Lung (tissue), 12 donors: Measurements from ENCODE around the gene NME3. TPM values are rescaled to one million over a fixed set of nuclear protein-coding genes. Genes with fewer than 3 reads are reported as not detected.

Experiments used
- ATAC-seq: fragments of 200-7000 bp; cut with Tn5 transposase; one replicate; pipeline ENCODE4 v1.9.1; 2020; ENCODE audit warnings: moderate number of reproducible peaks; ENCODE audit not compliant: insufficient read depth, low FRiP score
- DNase-seq, 3 donors: peaks; one replicate each; pipeline ENCODE4 v3.0.0-alpha.2; 2013 to 2017
- H3K27ac ChIP-seq, 2 donors: one replicate each; pipeline ENCODE4 v1.5.1; 2013; ENCODE audit warnings: mild to moderate bottlenecking in 2 of 2, moderate library complexity in 2 of 2, control low read depth in 1 of 2, inconsistent platforms in 1 of 2, low read depth in 1 of 2, low read length in 1 of 2
- H3K27me3 ChIP-seq, 3 donors: one replicate each; pipeline ENCODE4 v1.5.1; 2013; ENCODE audit warnings: low read length in 2 of 3; ENCODE audit not compliant: control insufficient read depth in 3 of 3, insufficient read depth in 3 of 3
- H3K36me3 ChIP-seq, 4 donors: one replicate each; pipeline ENCODE4 v1.5.1; 2013; ENCODE audit warnings: low read length in 4 of 4, mild to moderate bottlenecking in 1 of 4, moderate library complexity in 1 of 4; ENCODE audit not compliant: control insufficient read depth in 4 of 4, insufficient read depth in 4 of 4
- H3K4me1 ChIP-seq, 5 donors: one replicate each; pipeline ENCODE4 v1.5.1; 2013; ENCODE audit warnings: low read length in 5 of 5, mild to moderate bottlenecking in 2 of 5, moderate library complexity in 1 of 5; ENCODE audit not compliant: control insufficient read depth in 5 of 5, insufficient read depth in 5 of 5
- H3K4me3 ChIP-seq: one replicate; pipeline ENCODE4 v1.5.1; 2013; ENCODE audit warnings: mild to moderate bottlenecking, control low read depth, moderate library complexity
- H3K9ac ChIP-seq, 2 donors: one replicate each; pipeline ENCODE4 v1.5.1; 2013; ENCODE audit warnings: low read length in 2 of 2, control low read depth in 1 of 2; ENCODE audit not compliant: insufficient read depth in 1 of 2
- H3K9me3 ChIP-seq, 4 donors: one replicate each; pipeline ENCODE4 v1.5.1; 2013; ENCODE audit warnings: low read length in 3 of 4, mild to moderate bottlenecking in 1 of 4, moderate library complexity in 1 of 4; ENCODE audit not compliant: control insufficient read depth in 4 of 4, insufficient read depth in 3 of 4
- CTCF ChIP-seq: IDR thresholded peaks from 2 replicates; pipeline ENCODE4 v1.5.1; 2012; ENCODE audit warnings: mild to moderate bottlenecking; ENCODE audit errors: control extremely low read depth, extremely low read depth
- WGBS, 2 donors: extraction: QIAGEN DNeasy Blood & Tissue Kit; methylation state at CpG; one replicate each; pipeline ENCODE4 v1.1.7; 2013; 5-methylcytosine and 5-hydroxymethylcytosine counted together
- polyA plus RNA-seq, 2 donors: library from polyadenylated mRNA; stranded (reverse); fragments of 200-250 nt; gene quantifications; one replicate each; pipeline ENCODE4 v1.2.1, GENCODE V29; 2013
- total RNA-seq, 2 donors: library from RNA; depleted of rRNA in 1 of 2; stranded (reverse); fragments of >200 nt in 1 of 2; gene quantifications; one replicate each; pipeline ENCODE4 v1.2.1, GENCODE V29; 2014 to 2021
- donor health status: control.
- donor health status: control.
- donor health status: Bipolar disorder and iron deficiency.
- donor health status: healthy.
- donor health status: DM: yes; HTN: yes; CAD: no.

NME3 gene
- total and polyA plus RNA-seq, 4 donors, result 25.1 to 197 (median 66.9) TPM

GRCh38 chr16:1776991-1777374, 5.6 kb upstream of the NME3 start:
- peaks cover 4 to 41% (median 14%) of the 10 kb centered on the region in 4 donors for H3K36me3 ChIP-seq
- no peak overlapping the region for H3K4me3 ChIP-seq
- ATAC-seq (no peak), DNase-seq (no peak)
- H3K9me3 ChIP-seq, result no peaks in the 10 kb centered on the region
- 90 to 91% methylated on average over 22 of the region's 22 CpGs for WGBS, 2 donors
- no peaks in the 10 kb centered on the region for H3K27me3 ChIP-seq
- no peak overlapping the region for H3K9ac ChIP-seq
- no peak for TF ChIP-seq CTCF
- H3K4me1 ChIP-seq, result peaks cover 0 to 27% (median 3%) of the 10 kb centered on the region in 5 donors
- no peak overlapping the region for H3K27ac ChIP-seq

DNA sequence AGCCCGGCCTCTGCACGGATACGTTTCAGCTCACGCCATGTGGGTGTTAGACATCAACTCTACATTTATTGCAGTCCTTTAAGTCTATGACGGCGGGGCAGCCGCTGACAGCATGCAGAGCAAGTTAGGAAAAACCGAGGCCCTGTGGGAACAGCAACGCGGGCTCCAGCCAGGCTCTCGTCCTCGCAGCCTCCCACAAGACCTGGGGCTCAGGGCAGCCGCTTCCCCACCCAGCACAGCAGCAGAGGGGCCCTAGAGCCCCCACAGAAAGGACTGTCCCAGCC, 5.3 kb upstream of the NME3 start:
- Histone ChIP-seq H3K36me3 (peaks cover 4 to 41% (median 14%) of the 10 kb centered on the region in 4 donors), H3K4me1 (peaks cover 0 to 28% (median 3%) of the 10 kb centered on the region in 5 donors), H3K27ac (no peak overlapping the region), H3K27me3 (no peaks in the 10 kb centered on the region), H3K4me3 (no peak overlapping the region), H3K9ac (no peak overlapping the region), H3K9me3 (no peaks in the 10 kb centered on the region)
- no peak for TF ChIP-seq CTCF
- ATAC-seq (no peak), DNase-seq (no peak)
- 90 to 93% methylated on average over 13 of the region's 13 CpGs for WGBS, 2 donors

DNA sequence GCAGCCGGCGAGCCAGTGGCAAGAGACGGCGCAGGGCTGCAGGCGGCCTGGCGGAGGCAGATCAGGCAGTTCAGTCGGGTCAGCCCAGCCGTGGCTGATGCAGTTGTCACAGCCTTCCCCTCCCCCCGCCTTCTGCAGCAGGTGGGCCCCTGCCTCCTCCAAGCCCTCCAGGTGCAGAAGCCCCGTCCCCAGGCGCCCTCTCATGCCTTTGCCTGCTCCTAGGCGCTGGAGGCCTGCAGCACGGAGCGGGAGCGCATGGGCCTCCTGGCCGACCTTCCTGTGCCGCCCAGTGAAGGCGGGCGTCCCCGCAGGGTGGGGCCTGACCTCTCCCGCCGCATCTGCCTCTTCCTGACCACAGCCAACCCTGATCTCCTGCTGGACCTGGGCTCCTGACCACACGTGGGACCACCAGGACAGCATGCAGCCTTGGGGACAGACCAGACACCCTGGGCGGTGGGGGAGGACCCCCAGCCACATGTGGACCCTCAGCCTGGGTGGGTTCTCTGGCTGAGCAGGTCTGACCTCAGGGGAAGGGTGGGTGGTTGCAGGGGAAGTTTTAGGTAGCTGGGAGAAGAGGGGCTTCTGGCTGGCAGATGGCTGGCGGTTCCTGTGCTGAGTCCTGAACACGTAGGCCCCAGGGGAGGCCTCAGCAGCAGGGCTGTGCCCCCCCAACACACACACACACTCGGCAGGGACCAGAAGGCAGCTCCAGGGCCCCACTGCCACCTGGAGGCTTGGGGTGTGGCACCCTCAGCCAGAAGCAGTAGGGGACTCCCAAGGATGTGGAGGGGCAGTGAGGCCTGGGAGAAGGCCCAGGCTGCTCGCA, 4.7 kb upstream of the NME3 start:
- TF ChIP-seq CTCF, result no peak
- Histone ChIP-seq H3K4me3 (no peak overlapping the region), H3K27ac (no peak overlapping the region), H3K36me3 (peaks cover 4 to 41% (median 14%) of the 10 kb centered on the region in 4 donors), H3K4me1 (peaks cover 0 to 23% (median under 1%) of the 10 kb centered on the region in 5 donors), H3K27me3 (no peaks in the 10 kb centered on the region), H3K9me3 (no peaks in the 10 kb centered on the region), H3K9ac (no peak overlapping the region)
- 84% methylated on average over 26 to 28 of the region's 28 CpGs for WGBS, 2 donors
- no peak for ATAC-seq
- DNase-seq, result no peak
